ENCODE results near the gene METRN.
"Not testable (repeated sequence)": the region's sequence is repeated elsewhere in the genome, so short reads cannot be mapped to it uniquely, and the experiment has no call there.

Gene METRN

DNA sequence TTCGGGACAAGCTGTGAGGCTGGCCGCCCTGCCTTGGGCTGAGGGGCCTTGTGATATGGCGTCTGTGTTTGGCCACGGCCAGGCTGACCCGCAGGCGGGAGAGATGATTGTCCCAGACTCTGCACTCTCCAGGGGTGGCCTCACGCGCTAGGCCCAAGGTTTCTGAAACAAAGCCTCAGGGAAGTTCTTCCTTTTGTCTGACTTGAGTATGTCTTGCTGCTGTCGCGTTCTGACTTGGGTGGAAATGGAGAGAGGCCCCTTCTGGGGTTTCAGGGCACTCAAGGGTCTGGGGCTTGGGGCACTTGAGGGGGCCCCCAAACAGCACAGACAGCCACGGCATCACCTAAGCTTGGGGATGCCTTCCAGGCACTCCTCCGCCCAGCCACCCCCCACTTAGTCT is 3.8 kb upstream of the METRN start:
- DNase-seq: no peak

DNA sequence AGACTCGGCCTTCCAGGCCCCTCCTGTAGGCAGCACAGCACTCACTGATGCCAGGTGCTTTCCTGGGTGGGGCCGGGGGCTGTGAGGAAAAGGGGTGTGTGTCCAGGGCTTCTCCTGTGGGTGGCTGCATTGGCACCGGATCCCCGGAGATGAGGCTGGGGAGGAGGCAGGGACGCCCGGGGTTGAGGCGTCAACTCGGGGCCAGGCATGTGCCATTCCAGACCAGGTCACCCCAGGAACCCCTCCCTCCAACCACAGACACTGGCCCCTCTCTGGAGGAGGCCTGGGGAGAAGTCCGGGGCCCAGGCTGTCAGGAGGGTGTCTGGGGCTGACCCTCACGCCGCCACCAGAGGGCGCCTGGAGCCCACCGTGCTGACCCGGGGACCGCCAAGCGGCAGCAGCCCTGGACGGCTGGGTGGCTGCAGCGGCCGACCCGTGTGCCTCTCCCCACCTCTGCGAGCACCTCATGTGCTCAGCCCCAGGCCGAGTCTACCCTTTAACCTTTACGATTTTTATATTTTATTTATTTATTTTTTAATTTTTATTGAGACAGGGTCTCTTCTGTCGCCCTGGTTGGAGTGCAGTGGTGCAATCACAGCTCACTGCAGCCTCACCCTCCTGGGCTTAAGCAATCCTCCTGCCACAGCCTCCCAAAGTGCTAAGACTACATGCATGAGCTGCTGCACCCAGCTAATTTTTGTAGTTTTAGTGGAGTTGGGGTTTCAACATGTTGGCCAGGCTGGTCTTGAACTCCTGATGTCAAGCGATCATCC is 3.2 kb upstream of the METRN start:
- peak; percentile 27 for DNase-seq

DNA sequence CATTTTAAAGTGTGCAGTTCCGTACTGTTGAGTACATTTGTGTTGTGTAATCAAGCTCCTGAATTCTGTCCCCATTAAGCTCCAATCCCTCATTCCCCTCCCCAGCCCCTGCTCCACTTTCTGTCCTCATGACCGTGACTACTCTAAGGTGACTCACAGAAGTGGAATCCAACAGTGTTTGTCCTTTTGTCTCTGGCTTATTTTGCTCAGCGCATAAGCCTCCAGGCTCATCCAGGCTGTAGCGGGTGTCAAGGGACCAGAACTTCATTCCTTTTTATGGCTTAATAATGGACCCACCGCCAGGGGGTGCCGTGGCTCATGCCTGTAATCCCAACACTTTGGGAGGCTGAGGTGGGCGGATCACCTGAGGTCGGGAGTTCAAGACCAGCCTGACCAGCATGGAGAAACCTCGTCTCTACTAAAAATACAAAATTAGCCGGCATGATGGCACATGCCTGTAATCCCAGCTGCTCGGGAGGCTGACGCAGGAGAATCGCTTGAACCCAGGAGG is 2.1 kb upstream of the METRN start:
- not testable (repeated sequence) for DNase-seq

- no peak for DNase-seq
Measured at GRCh38 chr16:714079-714478, 839 bp upstream of the METRN start.

GRCh38 chr16:715477-716199 is 720 bp downstream of the METRN start:
- no peak for DNase-seq

DNA sequence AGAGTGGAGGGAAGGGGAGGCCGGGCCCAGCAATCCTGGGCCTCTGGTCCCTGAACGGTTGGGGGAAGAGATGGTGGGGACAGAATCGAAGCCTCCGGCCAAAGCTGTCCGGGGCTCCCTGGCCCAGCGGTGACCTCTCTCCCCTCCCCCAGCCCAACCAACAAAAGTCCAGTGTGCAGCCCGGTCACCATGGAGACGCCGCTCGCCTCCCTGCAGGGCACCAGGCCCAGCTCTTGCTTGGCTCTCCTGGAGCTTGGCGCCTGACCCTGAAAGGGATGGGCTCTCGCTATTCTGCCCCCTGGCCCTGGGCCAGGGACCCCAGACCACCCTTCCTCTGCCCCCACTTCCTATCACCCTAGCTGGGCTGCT is 1.3 kb downstream of the METRN start:
- no peak for DNase-seq

DNA sequence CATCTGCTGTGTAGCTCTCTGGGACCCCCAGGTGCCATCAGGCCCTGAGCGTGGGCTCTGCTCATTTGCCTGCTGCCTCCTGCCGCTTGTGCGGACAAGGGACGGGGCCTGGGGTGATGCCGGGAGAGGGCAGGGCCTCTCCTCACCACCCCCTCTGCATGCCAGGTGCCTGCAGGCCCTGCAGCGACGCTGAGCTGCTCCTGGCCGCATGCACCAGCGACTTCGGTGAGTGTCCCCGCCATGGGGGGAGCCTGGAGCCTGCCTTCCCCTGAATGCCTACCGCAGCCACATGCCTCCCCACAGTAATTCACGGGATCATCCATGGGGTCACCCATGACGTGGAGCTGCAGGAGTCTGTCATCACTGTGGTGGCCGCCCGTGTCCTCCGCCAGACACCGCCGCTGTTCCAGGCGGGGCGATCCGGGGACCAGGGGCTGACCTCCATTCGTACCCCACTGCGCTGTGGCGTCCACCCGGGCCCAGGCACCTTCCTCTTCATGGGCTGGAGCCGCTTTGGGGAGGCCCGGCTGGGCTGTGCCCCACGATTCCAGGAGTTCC is 1.9 kb downstream of the METRN start:
- no peak for DNase-seq

- DNase-seq: no peak
Measured at GRCh38 chr16:717450-718245, 2.7 kb downstream of the METRN start.

GRCh38 chr16:718389-718788 is 3.5 kb downstream of the METRN start:
- no peak for DNase-seq

DNA sequence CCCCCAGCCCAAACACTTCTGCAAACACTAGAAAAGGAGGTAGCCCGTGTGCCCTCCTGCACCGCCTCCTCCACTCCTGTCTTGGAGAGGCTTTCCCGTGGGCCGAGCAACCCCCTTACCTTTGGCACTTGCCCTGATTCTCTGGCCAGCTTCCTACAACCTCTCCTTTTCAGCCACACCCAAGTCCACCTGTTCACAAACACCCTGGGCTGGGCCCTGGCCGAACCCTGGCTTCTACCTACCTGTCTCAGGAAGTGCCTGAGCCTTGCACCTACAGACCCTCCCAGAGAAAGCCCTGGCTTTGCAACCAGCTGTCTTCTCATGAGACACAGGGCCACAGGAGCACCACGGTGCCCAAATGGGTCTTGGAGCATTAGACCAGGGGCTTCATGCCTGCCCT is 4.0 kb downstream of the METRN start:
- DNase-seq: no peak

- DNase-seq: no peak
Measured at GRCh38 chr16:719815-720446, 5.0 kb downstream of the METRN start.

- peak; percentile 76 for DNase-seq
Measured at GRCh38 chr16:720447-720989, 5.6 kb downstream of the METRN start.

DNA sequence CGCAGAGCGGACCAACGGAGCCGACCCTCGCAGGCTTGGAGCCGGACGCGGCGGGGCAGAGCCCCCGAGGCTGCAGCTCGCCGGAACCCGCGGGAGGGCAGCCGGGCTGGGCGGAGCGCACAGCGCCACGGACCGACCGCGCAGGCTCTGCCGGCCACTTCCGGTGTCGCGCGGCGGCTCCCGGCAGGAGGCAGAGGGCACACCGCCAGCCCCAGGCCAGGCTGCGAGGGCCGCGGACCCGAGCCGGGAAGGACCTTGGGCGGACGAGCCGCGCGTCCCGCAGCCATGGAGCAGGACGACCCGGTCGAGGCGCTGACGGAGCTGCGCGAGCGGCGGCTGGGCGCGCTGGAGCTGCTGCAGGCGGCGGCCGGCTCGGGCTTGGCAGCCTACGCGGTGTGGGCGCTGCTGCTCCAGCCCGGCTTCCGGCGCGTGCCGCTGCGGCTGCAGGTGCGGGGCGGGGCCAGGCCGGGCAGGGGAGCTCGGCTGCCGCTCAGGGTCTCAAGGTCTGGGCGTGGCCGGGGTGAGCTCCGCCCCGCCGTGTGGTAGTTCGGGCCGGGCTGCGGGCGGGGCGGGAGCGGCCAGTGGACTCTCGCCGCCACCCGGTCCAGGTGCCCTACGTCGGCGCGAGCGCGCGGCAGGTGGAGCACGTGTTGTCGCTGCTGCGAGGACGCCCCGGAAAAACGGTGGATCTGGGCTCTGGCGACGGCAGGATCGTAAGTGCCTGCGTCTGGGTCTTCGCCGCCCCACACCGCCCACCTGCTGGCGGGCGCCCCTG is 6.3 kb downstream of the METRN start, which contains the start of gene ANTKMT:
TSS of gene ANTKMT (plus strand) at position 157 of the 775 bp plus-strand sequence. CDS start at position 286, 129 bp downstream.
- peak; percentile 53 for DNase-seq

DNA sequence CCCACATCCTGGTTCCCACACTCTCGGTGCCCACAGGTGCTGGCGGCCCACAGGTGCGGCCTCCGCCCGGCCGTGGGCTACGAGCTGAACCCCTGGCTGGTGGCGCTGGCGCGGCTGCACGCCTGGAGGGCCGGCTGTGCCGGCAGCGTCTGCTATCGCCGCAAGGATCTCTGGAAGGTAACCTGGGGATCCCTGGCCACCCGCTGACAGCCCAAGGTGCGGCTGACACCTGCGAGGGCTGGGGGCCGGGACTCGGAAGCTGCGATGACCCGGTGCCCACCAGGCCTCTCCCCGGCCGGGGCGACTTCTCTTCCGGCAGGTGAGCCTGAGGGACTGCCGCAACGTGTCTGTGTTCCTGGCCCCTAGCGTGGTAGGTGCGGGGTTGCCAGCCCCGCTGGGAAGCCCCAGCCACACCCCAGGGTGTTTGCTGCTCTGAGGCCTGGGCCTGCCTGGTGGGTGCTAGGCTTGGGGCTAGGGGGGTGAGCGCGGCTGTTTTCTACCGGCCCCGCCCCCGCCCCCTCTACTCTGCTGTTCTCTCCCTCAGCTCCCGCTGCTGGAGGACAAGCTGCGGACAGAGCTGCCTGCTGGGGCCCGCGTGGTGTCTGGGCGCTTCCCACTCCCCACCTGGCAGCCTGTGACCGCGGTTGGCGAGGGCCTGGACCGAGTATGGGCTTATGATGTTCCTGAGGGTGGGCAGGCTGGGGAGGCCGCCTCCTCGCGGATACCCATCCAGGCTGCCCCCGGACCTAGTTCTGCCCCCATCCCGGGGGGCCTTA is 7.0 kb downstream of the METRN start:
- DNase-seq: no peak

- no peak for DNase-seq
Measured at GRCh38 chr16:722835-723633, 8.1 kb downstream of the METRN start.

DNA sequence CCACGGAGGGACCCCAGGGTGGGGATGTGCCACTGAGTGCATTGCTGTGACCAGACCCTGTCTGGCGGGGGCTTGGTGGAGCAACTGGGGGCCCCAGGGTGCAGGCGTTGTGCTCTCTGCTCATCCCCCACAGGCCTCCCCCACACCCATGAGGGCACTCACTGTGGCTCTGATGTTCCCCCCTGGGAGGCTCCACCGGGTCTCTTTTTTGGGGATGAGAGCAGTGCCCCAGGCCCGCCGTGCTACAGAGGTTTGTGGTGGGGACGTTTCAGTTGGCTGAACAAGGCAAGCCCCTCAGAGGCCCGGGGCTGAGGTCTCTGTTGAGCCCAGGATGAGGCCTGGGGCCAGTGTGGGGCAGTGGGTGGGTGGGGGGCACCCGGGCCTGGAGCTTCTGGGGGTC is 8.8 kb downstream of the METRN start:
- DNase-seq: no peak

- no peak for DNase-seq
Measured at GRCh38 chr16:724188-725040, 9.5 kb downstream of the METRN start.

GRCh38 chr16:725041-725376 is 10.1 kb downstream of the METRN start:
- DNase-seq: no peak

Measured in SHP77 treated with DMSO at 0.1 percent for 48 hours (cell line).